ENCODE data around the gene SLC43A3. TPM values are rescaled to one million over a fixed set of nuclear protein-coding genes. Genes with fewer than 3 reads are reported as not detected.

Gene SLC43A3
- total and polyA plus RNA-seq, 2 experiments from 2014 or later: 19.3 to 20.7 TPM

DNA sequence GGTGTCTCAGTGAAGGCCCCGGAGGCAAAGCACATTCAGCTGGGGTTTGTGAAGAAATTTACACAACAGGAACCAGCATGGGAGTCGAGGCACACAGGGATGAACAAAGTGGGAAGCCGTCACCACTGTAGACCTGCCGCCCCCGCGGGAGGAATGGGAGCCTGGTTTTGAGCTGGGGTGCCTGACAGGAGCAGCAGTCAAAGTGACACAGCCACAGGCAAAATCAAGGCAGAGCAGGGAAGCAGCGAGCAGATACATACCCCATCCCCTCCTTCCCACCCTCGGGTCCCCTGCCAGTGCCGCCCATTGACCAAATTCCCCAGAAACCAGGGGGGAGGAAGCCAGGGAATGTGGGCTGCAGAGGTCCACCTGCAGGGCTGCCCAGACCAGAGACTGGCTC lies 67.9 kb downstream of the SLC43A3 start:
- DNase-seq (ENCODE audit: low spot score): no peak

GRCh38 chr11:57358543-57358961 lies 68.4 kb downstream of the SLC43A3 start:
- DNase-seq (ENCODE audit: low spot score): peak; percentile 28
- Histone ChIP-seq H3K27me3 (no peaks in the 10 kb centered on the region), H3K27ac (no peak overlapping the region), H2AFZ (no peak overlapping the region), H4K20me1 (ENCODE audit: insufficient read depth, poor library complexity, severe bottlenecking) (no peaks in the 10 kb centered on the region), H3K79me2 (no peaks in the 10 kb centered on the region), H3K9me2 (replicated peaks; ENCODE audit: insufficient read depth) (no peaks in the 10 kb centered on the region), H3K36me3 (replicated peaks; ENCODE audit: insufficient read depth, low read depth) (no peaks in the 10 kb centered on the region), H3K4me3 (no peak overlapping the region), H3K4me2 (no peak overlapping the region), H3K4me1 (ENCODE audit: insufficient read depth) (peaks cover 6% of the 10 kb centered on the region), H3K9me3 (ENCODE audit: low read depth) (no peaks in the 10 kb centered on the region)
- 63% methylated on average over 9 of the region's 9 CpGs for WGBS (ENCODE audit: low lambda C conversion rate, missing lambda C conversion rate)
- TF ChIP-seq EZH2phosphoT487 (IDR thresholded peaks at IDR 0.05; ENCODE audit: low read depth, severe bottlenecking, unreplicated experiment) (no peak), CTCF (IDR thresholded peaks at IDR 0.05; ENCODE audit: poor library complexity) (no peak), EZH2 (IDR thresholded peaks at IDR 0.05; ENCODE audit: borderline replicate concordance) (no peak)

More for the DNA sequence above, 67.9 kb downstream of the SLC43A3 start:
- no peaks in the 10 kb centered on the region for H3K27me3 ChIP-seq
- H3K4me3 ChIP-seq: no peak overlapping the region
- H3K9me3 ChIP-seq (ENCODE audit: low read depth): no peaks in the 10 kb centered on the region
- H3K27ac ChIP-seq: no peak overlapping the region
- H3K9me2 ChIP-seq (replicated peaks; ENCODE audit: insufficient read depth): no peaks in the 10 kb centered on the region
- no peak overlapping the region for H2AFZ ChIP-seq
- no peaks in the 10 kb centered on the region for H3K79me2 ChIP-seq
- H3K4me1 ChIP-seq (ENCODE audit: insufficient read depth): peaks cover 6% of the 10 kb centered on the region
- TF ChIP-seq CTCF (IDR thresholded peaks at IDR 0.05; ENCODE audit: poor library complexity) (no peak), EZH2phosphoT487 (IDR thresholded peaks at IDR 0.05; ENCODE audit: low read depth, severe bottlenecking, unreplicated experiment) (no peak), EZH2 (IDR thresholded peaks at IDR 0.05; ENCODE audit: borderline replicate concordance) (no peak)
- WGBS (ENCODE audit: low lambda C conversion rate, missing lambda C conversion rate): 78% methylated on average over 9 of the region's 9 CpGs
- no peaks in the 10 kb centered on the region for H3K36me3 ChIP-seq (replicated peaks; ENCODE audit: insufficient read depth, low read depth)
- H4K20me1 ChIP-seq (ENCODE audit: insufficient read depth, poor library complexity, severe bottlenecking): no peaks in the 10 kb centered on the region
- H3K4me2 ChIP-seq: no peak overlapping the region

- no peaks in the 10 kb centered on the region for H3K79me2 ChIP-seq
- no peaks in the 10 kb centered on the region for H3K9me3 ChIP-seq (ENCODE audit: low read depth)
- H3K9me2 ChIP-seq (replicated peaks; ENCODE audit: insufficient read depth): no peaks in the 10 kb centered on the region
- TF ChIP-seq EZH2 (IDR thresholded peaks at IDR 0.05; ENCODE audit: borderline replicate concordance) (no peak), CTCF (IDR thresholded peaks at IDR 0.05; ENCODE audit: poor library complexity) (no peak), EZH2phosphoT487 (IDR thresholded peaks at IDR 0.05; ENCODE audit: low read depth, severe bottlenecking, unreplicated experiment) (no peak)
- DNase-seq (ENCODE audit: low spot score): peak; percentile 33
- no peak overlapping the region for H2AFZ ChIP-seq
- H4K20me1 ChIP-seq (ENCODE audit: insufficient read depth, poor library complexity, severe bottlenecking): no peaks in the 10 kb centered on the region
- H3K4me1 ChIP-seq (ENCODE audit: insufficient read depth): peaks cover 6% of the 10 kb centered on the region
- no peak overlapping the region for H3K27ac ChIP-seq
- H3K27me3 ChIP-seq: no peaks in the 10 kb centered on the region
- no peak overlapping the region for H3K4me3 ChIP-seq
- WGBS (ENCODE audit: low lambda C conversion rate, missing lambda C conversion rate): 44% methylated on average over 6 of the region's 6 CpGs
- no peaks in the 10 kb centered on the region for H3K36me3 ChIP-seq (replicated peaks; ENCODE audit: insufficient read depth, low read depth)
- no peak overlapping the region for H3K4me2 ChIP-seq
Measured at GRCh38 chr11:57357856-57358255, 69.1 kb downstream of the SLC43A3 start.

- Histone ChIP-seq H3K4me3 (no peak overlapping the region), H3K36me3 (replicated peaks; ENCODE audit: insufficient read depth, low read depth) (no peaks in the 10 kb centered on the region), H3K9me2 (replicated peaks; ENCODE audit: insufficient read depth) (no peaks in the 10 kb centered on the region), H3K9me3 (ENCODE audit: low read depth) (no peaks in the 10 kb centered on the region), H2AFZ (no peak overlapping the region), H3K79me2 (no peaks in the 10 kb centered on the region), H3K27ac (no peak overlapping the region), H3K4me1 (ENCODE audit: insufficient read depth) (peaks cover 6% of the 10 kb centered on the region), H3K4me2 (no peak overlapping the region), H4K20me1 (ENCODE audit: insufficient read depth, poor library complexity, severe bottlenecking) (no peaks in the 10 kb centered on the region), H3K27me3 (no peaks in the 10 kb centered on the region)
- 93% methylated on average over 3 of the region's 3 CpGs for WGBS (ENCODE audit: low lambda C conversion rate, missing lambda C conversion rate)
- DNase-seq (ENCODE audit: low spot score): no peak
- TF ChIP-seq EZH2phosphoT487 (IDR thresholded peaks at IDR 0.05; ENCODE audit: low read depth, severe bottlenecking, unreplicated experiment) (no peak), EZH2 (IDR thresholded peaks at IDR 0.05; ENCODE audit: borderline replicate concordance) (no peak), CTCF (IDR thresholded peaks at IDR 0.05; ENCODE audit: poor library complexity) (no peak)
Measured at GRCh38 chr11:57357310-57357709, 69.6 kb downstream of the SLC43A3 start.

Data from hepatocyte (in vitro differentiated cells).